K562 (cell line): ENCODE data around the gene DNAJB6.

Experiments
- CC2D1A ChIP-seq: fragments of 450-650 bp; IDR thresholded peaks from 2 replicates; pipeline ENCODE4 v1.6.1; 2017; ENCODE audit warnings: mild to moderate bottlenecking
- JUND ChIP-seq, 2 experiments: IDR thresholded peaks; 2 replicates in 1 of 2; 3 replicates in 1 of 2; pipeline ENCODE4 v1.6.1; 2011; ENCODE audit warnings: borderline replicate concordance in 2 of 2, low read depth in 2 of 2, low read length in 2 of 2, improper control_type of control experiment in 1 of 2, missing biosample characterization in 1 of 2, missing genetic modification characterization in 1 of 2, missing genetic modification reagents in 1 of 2
- RFX5 ChIP-seq: IDR thresholded peaks from 2 replicates; pipeline ENCODE4 v1.6.1; 2011; ENCODE audit warnings: low read depth, mild to moderate bottlenecking, improper control_type of control experiment, low read length
- SIN3A ChIP-seq, 2 experiments: fragments of 150-350 bp in 1 of 2; IDR thresholded peaks; 2 replicates each; pipeline ENCODE4 v1.6.1; 2011 to 2016; ENCODE audit warnings: borderline replicate concordance in 2 of 2, low read depth in 2 of 2, low read length in 2 of 2, mild to moderate bottlenecking in 2 of 2, moderate library complexity in 2 of 2; ENCODE audit not compliant: control insufficient read depth in 1 of 2
- SP1 ChIP-seq: sonication (generic); formaldehyde crosslinking; IDR thresholded peaks from 2 replicates; pipeline ENCODE4 v1.8.1; 2022; ENCODE audit warnings: mild to moderate bottlenecking, missing genetic modification reagents
- TAF1 ChIP-seq: IDR thresholded peaks from 2 replicates; pipeline ENCODE4 v1.6.1; 2011; ENCODE audit warnings: mild to moderate bottlenecking, low read length, moderate library complexity; ENCODE audit not compliant: insufficient read depth, control insufficient read depth, severe bottlenecking; ENCODE audit errors: extremely low read depth
- ZKSCAN1 ChIP-seq: fragments of 150-350 bp; IDR thresholded peaks from 2 replicates; pipeline ENCODE4 v1.6.1; 2016; ENCODE audit warnings: low read depth, low read length
- ZNF324 ChIP-seq: fragments of 250-450 bp; sonication (Bioruptor Pico); IDR thresholded peaks from 2 replicates; pipeline ENCODE4 v1.4.0; 2020; ENCODE audit warnings: mild to moderate bottlenecking

GRCh38 chr7:157297185-157297584, 39.6 kb upstream of the DNAJB6 start:
- TF ChIP-seq CC2D1A (no peak), TAF1 (no peak), ZKSCAN1 (no peak), SIN3A (IDR thresholded peaks at IDR 0.05; ENCODE audit: borderline replicate concordance in 2 of 2, control insufficient read depth in 1 of 2, low read depth in 2 of 2, low read length in 2 of 2) (no peak), ZNF324 (no peak), RFX5 (no peak), SP1 (CRISPR knock-in tag) (no peak), JUND (IDR thresholded peaks at IDR 0.05; ENCODE audit: borderline replicate concordance, low read depth, low read length) (no peak), JUND (tag; IDR thresholded peaks at IDR 0.05; ENCODE audit: borderline replicate concordance, low read depth, low read length) (no peak)
